T-helper 22 cell (primary cell): ENCODE results near the gene ITPR1.

Experiments
- DNase-seq: peaks from one replicate; pipeline ENCODE4 v3.0.0-alpha.2; 2020; ENCODE audit warnings: low read depth

Gene ITPR1

DNA sequence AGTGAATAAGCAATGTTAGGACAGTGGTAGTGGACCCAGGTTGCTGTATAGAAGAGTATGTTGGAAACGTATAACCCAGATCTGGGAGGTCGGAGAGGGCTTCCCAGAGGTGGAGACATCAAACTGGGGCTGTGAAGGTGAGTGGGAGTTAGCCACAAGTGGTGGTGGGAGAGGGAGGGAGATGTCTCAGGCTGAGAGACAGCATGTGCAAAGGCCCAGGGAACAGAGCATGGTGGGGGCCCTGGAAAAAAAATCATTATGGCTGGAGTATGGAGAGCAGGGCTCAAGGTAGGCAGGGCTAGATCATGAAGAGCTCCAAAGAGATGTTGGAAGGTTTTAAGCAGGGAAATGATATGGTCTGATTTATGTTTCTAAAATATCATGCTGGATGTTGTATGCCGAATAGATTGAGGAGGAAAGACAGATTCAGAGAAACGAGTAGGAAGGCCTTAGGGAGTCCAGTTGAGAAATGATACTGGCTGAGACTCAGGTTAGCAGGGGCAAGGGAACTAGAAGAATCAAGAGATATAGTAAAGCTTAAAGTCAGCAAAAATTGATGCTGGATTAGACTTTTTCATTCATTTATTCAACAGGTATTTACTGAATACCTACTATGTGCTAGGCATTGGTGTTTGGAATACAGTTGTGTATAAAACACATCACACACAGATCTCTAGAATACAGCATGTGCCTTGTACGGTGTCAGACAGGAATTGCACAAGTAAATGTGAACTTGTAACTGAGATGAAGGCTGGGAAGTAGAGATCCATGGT is 17.0 kb downstream of the ITPR1 start:
- no peak for DNase-seq

DNA sequence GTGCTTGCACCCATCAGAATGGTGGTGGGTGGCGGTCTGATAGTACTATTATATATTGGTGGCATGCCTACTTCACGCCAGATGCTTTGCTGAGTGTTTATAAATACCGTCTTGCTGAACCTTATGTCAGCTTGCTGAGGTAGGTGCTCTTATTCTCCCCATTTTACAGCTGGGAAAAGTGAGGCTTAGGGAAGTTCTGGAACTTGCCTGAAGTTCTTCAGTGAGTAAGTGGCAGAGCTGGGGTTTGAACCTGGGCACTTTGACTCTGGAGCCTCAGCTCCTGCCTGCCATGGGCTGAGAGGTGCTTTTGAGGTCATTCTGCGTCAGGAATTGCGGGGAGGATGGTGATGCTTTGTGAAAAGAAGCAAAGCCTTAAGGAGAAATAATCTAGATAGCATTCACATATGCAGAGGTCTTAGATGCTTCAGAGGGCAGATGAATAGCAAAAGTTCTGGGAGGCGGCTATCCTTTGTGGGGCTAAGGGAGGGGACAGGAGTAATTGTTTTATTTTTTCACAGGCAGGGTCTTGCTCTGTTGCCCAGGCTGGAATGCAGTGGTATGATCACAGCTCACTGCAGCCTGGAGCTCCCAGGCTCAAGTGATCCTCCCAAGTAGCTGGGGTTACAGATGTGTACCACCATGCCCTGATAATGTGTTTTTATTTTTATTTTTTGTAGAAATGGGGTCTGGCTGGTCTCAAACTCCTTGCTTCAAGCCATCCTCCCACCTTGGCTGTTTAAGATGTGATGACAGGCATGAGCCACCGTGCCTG is 18.5 kb downstream of the ITPR1 start:
- no peak for DNase-seq

DNA sequence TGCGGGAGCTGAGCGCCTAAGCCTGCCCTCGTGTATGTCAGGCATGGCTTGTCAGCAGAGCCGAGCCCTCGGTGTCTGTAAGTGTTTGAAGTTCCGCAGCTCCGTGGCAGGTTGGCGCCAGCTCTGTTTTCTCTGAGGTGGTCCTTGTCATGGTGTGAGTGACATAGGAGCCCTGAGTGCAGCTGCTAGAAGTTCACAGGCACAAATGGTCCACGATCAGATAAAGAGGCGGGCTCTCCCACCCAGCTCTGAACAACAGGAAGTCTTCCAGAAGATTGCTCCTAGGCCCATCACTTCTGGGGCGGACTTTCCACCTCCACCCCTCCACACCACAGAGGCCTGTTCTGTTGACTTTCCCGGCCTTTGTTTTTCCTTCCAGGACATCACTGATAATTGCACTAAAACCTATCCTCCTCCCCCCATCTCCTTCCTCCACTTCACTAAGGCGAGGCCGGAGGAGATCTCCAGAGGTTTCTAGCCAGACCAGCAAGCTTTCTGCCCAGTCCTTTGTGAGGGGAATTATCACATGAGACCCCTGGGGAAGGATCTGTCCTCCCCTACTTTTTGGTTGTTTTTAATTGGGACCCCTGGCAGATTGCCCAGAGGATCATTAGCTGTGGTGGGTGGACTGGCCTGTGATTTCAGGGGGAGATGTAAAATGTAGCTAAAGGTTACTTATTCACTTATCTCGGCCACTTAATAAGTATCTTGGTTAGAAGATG is 19.9 kb downstream of the ITPR1 start:
- no peak for DNase-seq

DNA sequence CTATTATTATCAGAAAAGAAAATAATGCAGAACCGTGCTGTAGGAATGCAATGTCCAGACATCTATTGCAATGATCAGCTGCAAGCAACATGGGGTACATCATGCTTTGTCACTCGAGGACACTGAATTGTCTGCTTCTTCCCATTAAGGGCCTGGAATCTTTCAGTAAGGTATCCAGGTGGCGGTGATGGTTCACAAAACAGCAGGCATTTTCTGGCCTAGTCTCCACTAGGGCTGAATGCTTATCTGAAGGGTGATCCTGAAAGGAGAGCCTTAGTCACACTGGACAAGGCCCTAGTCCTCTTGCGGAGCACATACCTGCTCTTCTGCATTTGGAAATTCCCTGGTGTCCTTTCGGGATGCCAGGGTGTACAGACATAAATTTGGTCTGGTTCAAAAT is 21.2 kb downstream of the ITPR1 start:
- no peak for DNase-seq

DNA sequence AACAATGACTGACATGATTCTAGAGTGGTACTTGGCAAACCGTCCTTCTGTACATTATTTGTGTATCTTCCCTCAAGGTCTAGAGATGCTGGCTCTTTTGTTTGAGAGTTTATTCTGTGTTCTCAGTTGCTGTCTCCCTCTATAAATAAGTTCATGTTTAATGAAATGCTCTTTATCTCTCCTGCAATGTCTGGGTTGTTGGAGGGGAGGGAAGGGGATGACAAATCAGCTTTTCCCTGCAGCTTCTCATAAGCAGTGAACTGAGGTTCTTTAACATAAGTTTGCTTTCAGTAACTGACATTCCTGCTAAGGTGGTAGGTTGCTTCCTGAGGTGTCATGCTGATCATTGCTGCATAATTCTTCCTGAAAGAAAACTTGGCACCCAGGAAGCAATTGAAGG is 21.8 kb downstream of the ITPR1 start:
- no peak for DNase-seq

DNA sequence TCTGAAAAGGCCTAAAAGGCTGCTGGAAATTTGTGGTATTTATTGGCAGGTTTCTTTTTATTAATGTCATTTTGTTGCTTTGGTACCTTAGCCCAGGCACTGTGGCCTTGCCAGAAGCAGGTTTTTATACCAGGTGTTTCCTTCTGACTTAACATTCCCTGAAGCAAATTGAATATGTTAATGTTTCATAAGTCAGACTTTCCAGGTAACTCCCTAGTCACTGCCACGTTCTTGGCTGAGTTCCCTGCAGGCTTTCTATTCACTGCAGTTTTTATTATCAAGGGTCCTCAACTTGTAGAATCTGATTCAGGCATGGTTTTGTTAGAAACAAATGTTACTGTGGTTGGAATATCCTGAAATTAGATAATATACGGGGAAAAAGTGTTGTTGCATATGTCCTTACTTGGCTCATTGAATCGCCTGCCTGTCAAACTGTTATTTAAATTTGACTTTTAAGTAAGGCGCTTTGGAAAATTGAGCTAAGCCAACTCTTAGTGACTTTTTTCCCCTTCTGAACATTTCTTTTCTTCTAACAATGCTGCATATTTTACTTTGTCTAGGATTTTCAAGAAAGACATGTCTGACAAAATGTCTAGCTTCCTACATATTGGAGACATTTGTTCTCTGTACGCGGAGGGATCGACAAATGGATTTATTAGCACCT is 22.9 kb downstream of the ITPR1 start:
- no peak for DNase-seq

DNA sequence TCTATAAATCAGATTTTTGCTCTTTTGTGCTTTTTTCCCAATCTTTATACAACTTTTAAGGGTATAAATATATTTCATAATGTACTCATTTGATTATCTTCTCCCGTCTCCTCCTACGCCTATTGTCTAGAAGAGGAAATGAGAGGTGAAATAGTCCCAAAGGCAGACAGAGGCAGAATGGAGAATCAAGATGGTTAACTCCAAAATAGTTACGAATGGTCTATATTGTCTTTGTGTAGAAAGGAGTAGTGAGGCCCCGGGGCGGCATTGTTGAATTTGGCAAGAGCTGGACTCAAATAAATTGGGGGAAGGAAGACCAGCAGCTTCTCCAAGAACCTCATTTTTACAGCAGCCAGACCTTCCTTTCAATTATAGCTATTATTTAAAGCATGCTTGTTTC is 23.9 kb downstream of the ITPR1 start:
- DNase-seq, result no peak

DNA sequence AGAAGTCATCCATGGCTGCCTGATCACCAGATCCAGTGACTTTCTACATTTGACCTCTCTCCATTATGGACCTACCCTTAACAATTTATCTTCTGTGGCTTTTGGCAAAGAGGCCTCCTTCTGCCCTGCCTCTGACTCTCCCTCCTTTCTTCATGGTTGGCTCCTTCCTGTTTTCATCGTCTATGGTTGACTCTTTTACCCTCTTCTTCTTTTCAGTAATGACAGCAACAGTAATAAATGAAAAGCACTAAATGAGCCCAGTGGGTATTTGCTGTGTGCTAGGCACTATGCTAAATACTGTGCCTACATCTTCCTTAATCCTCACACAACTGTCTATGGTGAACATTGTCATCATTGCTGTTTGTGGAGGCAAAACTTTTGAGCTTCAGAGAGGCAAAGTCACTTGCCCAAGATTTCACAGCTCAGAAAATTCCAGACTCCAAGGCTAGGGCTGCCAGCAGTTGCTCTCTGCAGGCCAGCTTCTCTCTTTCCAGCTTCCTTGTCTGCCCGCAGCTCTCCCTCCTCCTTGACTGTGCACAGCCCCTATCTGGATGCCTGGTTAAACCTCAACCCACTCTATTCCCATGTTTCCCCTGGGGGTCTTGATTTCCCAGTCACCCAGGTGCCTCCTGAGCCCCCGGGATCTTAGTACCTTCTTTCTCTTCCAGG is 24.6 kb downstream of the ITPR1 start:
- DNase-seq, result no peak

DNA sequence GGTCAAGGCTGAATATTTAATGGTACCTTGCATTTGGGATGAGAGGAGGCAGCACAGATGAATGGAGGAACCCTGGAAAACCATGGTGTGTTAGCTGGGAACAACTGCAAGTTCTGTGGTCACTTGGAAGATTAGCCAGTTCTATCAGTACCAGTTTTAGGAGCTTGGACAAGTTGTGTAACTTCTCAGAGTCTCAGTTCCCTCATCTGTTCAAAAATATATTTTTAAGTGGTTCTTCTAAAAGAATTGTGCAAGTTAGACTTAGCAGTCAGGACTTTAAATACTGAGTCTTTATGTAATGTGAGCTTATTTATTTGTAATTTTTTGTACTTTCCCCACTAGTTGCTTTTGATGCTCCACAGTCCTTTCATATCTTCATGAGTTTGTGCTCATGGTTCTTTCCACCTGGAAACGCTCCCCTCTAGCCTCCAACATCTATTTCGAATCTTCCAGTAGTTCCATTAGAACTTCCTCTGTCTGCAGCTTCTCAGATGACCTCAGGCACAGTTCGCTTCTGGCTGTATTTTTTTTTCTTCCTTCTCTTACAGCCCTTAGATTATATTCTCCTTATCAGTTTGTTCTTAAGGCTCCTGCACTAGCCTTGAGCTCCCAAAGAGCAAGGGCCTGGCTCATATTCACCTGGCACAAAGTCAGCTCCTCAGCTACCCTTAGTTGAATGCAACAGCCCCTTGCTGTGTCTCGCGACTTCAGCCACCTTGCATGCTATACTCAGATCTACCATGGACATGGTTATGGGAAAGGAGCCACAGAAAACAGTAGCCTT is 27.1 kb downstream of the ITPR1 start:
- no peak for DNase-seq

DNA sequence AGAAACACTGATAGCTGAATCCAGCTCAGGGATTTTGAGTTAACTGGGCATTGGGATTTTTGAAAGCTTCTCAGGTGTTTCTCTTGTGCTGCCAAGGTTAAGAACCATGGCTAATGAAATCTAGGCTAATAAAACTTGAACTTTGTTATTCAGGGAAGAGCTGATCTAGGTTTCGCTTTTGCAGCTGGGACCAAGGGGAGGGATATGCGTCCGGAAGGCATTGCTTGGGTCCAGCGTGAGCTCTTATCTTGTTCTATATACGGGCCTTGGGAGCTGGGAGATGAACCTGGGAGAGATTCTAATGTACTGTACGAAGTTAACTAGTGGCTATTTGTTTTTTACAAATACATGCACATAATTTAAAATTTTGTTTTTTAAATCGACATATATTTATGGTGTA is 29.8 kb downstream of the ITPR1 start:
- DNase-seq, result no peak

DNA sequence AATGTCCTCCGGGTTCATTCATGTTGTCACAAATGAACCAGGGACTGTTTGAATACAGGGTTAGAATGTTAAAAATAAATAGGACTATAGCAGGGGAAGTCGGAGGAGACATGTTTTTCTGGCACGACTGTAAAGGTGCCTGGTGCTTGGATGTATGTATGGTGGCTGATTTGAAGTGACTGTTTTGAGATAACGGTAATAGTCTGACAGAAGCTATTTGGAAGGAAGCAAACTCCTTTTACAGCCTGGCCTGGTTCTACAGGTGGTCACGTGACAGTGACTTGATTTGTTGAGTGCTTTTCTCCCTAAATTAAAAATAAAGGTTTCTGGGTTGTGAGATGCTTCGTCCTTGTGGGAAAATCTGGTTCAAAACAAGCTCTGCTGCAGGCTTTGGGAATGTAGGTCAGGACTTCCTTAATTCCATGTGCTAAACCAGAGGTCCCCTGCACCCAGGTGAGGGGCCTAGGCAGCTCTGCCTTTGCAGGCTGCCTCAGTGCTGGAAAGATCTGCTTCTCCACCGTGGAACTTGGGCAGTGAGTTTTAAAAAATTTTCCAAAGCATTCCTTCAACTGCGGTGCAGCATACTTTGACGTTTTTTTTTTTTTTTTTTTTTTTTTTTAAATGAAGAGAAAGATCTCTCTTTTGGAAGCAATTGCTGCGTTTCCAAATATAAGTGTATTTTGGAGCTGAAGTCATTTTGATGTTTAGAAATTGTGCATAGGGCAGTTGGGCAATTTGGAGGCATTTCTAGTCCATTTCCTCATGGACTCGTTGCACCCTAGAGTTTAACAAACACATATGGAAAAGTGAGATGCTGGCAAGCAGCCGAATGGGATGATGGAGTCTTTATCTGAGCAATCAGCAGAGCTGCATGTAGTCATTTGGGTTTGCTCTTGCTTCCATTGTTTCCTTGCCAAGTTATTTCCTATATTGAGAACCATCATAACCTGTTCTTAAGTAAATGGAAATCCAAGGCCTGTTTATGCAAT is 30.9 kb downstream of the ITPR1 start:
- DNase-seq, result no peak

DNA sequence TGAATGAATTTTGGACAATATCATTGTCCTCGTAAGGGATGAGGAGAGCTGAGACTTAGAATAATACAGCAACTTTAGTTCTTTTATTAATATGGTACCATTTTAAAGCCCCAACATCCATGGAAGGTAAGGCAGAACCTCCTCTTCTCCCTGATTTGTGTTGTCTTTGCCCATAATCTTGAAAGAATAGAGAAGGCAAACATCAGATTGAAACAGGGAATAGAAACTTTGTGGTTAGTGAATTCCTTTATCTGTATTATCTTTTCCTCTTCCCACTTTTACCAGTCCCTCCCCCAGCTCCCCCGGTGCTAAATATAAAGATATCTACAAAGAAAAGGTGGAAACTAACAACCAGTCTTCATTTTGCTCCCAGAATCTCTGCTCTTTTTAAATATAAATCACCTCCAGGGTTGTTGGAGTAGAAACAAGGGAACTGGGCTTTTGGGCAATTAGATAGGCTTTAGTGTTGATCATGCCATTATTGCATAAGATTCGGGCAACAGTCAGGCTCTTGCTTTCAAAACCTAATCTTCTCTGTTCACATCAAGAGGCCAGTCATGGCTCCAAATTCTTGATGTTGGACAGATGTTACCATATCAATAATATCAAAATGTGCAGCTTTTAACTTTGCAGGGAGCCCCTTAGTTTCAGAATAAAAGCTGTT is 32.5 kb downstream of the ITPR1 start:
- no peak for DNase-seq

DNA sequence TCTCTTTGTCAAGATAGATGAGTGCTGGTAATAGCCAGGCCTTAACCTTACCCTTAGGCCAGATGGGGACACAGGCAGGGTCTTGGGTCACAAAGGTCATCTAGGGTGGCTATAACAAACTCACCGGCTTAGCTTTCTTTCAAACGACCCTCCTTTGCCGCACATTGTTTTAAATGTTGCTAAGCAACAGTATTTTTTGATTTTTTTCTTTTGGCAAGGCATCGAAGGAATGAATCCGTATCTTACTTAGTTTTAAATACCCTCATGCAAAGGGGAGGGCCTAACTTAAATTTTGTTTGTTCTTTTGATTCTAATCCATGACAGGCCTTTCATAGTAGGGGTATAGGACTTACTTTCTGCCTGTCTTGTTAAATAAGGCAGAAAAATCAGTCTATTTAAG is 35.2 kb downstream of the ITPR1 start:
- no peak for DNase-seq

DNA sequence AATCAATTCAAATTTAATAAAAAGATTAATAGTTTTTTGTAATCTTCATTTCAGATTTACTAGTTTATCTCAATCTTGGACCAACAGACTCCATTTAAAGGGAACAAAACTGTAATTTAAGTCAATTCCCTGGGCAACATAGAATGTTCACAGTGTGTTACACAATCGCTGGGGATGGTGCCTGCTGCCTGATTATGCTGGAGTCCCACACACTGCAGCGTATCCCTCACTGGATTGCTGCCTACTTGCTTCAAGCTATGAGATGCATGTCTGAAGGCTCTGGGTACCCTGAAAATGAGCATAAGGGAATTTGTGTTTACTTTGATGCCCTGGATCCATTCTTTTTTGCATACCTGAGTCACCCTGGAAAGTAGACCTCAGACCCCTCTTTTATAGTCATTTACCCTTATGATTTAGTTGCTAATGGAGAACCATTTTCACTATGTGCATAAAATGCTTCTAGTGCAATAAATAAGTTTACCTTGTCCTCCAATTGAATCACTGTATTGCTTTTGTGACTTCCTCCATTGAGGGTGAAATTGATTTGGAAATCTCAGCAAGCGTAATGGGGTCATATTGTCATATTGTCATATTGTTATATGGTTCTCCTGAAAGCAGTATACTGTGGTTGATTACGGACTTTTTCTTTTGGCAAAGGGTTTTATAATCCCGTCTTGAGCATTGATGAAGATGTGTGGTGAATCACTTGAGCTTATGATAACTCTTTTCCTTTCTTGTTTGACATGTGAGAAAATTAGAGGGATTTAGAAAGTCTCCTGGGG is 35.9 kb downstream of the ITPR1 start:
- no peak for DNase-seq

DNA sequence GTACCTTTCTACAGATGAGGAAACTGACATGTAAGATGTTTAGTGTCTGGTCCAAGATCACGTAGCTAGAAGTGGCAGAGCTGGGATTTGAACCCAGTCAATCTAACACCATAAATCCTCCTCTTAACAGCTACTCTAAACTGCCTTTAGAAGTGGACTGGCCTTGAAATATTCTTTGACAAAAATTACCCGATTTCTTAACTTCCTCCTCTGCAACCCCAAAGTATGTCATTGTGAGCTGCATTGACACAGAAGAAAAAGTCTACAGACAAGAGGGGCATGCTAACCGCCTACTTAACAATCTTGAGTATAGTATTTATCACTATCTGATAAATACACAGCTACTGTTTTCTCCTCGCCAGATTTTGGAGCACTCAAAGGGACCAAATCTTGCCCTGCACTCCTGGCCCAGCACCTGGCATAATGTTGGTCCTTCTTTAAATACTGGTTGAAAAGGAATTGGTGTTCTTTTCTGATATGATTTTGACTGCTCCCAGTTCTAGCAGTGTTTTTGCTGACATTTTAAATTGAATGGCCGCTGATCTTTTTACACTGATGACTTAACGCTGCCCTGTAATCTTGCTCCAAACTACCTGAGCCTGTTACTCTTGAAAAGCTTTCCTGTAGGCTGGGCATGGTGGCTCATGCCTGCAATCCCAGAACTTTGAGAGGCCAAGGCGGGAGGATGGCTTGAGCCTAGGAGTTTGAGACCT is 36.9 kb downstream of the ITPR1 start:
- DNase-seq, result no peak

DNA sequence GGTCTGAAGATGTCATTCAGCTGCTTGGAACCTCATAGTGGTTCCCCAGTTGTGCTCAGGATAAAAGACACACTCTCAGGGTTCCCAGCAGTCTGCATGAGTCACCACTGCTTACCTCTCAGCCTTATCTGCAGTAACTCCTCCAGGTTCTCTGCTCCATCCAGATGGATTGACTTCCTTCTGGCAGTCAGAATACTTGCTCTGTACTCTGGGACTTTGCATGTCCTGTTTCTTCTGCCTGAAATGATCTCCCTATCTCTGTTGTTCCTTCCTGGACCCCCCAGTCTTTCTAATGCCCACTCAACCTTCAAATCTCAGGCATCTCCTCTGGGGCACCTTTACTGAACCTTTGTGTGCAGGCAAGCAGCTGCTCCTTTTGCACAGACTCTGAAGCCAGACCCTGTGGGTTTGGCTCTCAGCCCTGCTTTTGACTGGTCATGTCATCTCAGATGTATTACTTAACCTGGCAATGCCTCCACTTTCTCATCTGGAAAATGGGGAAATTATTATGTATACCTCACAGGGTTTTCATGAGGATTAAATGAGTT is 38.4 kb downstream of the ITPR1 start:
- no peak for DNase-seq

DNA sequence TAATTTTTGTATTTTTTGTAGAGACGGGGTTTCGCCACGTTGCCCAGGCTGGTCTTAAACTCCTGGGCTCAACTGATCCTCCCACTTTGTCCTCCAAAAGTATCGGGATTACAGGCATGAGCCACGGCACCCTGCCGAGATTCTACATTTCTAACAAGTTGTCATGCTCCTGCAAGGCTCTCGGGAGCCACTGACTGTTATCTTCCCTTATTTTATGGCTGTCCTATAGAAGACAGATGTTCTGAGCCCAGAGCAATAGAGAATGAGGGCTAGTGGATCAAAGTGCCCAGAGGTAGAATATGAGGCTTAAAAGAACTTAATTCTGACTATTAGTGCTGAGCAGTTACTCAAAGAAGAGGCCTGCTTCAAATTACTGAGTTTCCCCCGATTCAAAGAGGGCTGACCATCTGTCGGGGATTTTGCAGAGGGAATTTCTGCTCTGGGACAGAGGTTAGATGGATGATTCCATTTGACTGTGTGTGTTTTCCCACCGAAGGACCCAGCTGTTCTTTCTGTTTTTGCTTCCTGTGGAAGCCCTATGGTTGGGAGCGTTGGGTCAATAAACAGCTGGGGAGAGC is 39.5 kb downstream of the ITPR1 start:
- no peak for DNase-seq
